Kidney epithelial cell (primary cell): ENCODE data around the gene ITIH5. TPM values are rescaled to one million over a fixed set of nuclear protein-coding genes. Genes with fewer than 3 reads are reported as not detected.
A peak's percentile ranks its signal among the peaks of the same experiment; 100 is the strongest.

ENCODE experiments used
- DNase-seq: peaks from one replicate; pipeline ENCODE4 v3.0.0-alpha.2; 2010; ENCODE audit warnings: low read depth
- H3K27me3 ChIP-seq: 2 replicates; pipeline ENCODE4 v1.6.0; 2011; ENCODE audit warnings: low read length; ENCODE audit not compliant: control insufficient read depth, insufficient read depth
- H3K36me3 ChIP-seq: 2 replicates; pipeline ENCODE4 v1.5.1; 2011; ENCODE audit warnings: low read length; ENCODE audit not compliant: control insufficient read depth, insufficient read depth
- H3K4me3 ChIP-seq: 2 replicates; pipeline ENCODE4 v1.5.1; 2011; ENCODE audit warnings: low read depth, mild to moderate bottlenecking, control low read depth, low read length
- CTCF ChIP-seq: IDR thresholded peaks from 2 replicates; pipeline ENCODE4 v1.5.1; 2011; ENCODE audit warnings: mild to moderate bottlenecking, moderate library complexity, low read length, control low read depth, inconsistent platforms; ENCODE audit not compliant: insufficient read depth, poor library complexity, severe bottlenecking
- total RNA-seq: library from RNA; depleted of rRNA; stranded (reverse); fragments of >200 nt; gene quantifications from 2 replicates; pipeline ENCODE4 v1.2.3, GENCODE V29; 2015

ITIH5 gene
- total RNA-seq, 1 donor from 2014 or later: 1.5 TPM

DNA sequence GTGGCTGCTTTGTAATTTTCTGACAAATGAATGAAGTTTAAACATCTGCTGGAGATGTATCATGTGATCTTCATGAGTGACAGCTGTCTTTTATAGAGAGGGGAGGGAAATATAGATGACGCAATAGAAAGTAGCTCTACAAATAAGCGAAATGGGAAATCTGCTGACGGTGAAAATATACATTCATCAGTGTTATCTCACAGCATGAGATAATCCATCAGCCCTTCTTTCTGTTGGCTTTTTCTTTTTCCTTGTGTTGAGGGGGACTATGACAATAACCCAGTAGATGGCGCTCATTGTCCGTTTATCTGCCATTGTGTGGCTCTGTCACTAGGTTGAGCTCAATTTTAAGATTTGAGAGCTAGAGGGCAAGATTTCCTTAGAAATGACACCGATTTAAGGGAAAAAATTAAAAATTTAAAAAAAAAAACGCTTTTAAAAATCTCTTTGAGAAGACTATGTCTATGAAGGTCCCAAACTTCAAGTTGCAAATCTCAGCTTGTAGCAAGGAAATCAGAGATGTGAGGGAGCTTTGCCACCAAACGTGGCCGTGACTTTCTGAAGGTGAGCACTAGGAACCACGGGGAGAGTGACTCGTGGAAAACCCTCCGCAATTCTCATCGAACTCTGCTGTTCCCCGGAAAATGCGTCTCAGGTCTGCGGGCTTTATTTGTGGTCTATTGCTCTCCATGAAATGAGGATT, 141.3 kb downstream of the ITIH5 start:
- no peak overlapping the region for H3K4me3 ChIP-seq
- H3K27me3 ChIP-seq: peaks cover 17% of the 10 kb centered on the region
- H3K36me3 ChIP-seq: no peaks in the 10 kb centered on the region
- DNase-seq: no peak
- peak; percentile 71 for TF ChIP-seq CTCF

GRCh38 chr10:7523656-7524055, 143.1 kb downstream of the ITIH5 start:
- Histone ChIP-seq H3K4me3 (no peak overlapping the region), H3K36me3 (no peaks in the 10 kb centered on the region), H3K27me3 (peaks cover 10% of the 10 kb centered on the region)
- TF ChIP-seq CTCF: no peak
- DNase-seq: no peak

GRCh38 chr10:7520507-7521485, 146.0 kb downstream of the ITIH5 start:
- DNase-seq: no peak

GRCh38 chr10:7519351-7519750, 147.4 kb downstream of the ITIH5 start:
- no peaks in the 10 kb centered on the region for H3K36me3 ChIP-seq
- H3K4me3 ChIP-seq: no peak overlapping the region
- TF ChIP-seq CTCF: no peak
- DNase-seq: no peak
- H3K27me3 ChIP-seq: peaks cover 6% of the 10 kb centered on the region

More at GRCh38 chr10:7520507-7521485, 146.0 kb downstream of the ITIH5 start:
- no peak overlapping the region for H3K4me3 ChIP-seq
- TF ChIP-seq CTCF: no peak
- peaks cover 4% of the 10 kb centered on the region for H3K27me3 ChIP-seq
- H3K36me3 ChIP-seq: no peaks in the 10 kb centered on the region

DNA sequence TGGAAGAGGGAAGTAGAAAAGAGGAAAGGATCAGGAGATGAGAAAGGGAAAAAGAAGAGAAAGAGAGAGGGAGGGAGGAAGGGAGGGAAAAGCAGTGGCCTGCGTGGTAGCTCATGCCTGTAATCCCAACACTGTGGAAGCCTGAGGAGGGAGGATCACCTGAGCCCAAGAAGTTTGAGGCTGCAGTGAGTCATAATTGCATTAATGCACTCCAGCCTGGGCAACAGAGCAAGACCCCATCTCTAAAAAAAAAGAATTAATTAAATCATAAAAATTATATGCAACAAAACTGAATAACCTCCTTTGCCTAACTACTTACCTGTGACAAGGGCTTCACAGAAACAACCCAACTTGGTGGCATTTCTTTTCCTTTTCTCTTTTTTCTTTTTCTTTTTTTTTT, 148.1 kb downstream of the ITIH5 start:
- no peak for TF ChIP-seq CTCF
- Histone ChIP-seq H3K36me3 (no peaks in the 10 kb centered on the region), H3K4me3 (no peak overlapping the region), H3K27me3 (peaks cover 7% of the 10 kb centered on the region)
- DNase-seq: no peak
